Gastroesophageal sphincter (tissue), 3 donors: ENCODE results near the gene PEX3.

Experiments used
- CTCF ChIP-seq, 4 experiments: fragments of 200-600 bp in 2 of 4; fragments of 450-650 bp in 2 of 4; sonication (generic) in 1 of 4; IDR thresholded peaks; one replicate each; pipeline ENCODE4 v1.5.1; 2017 to 2019; ENCODE audit warnings: antibody characterized with exemption in 4 of 4, mild to moderate bottlenecking in 2 of 4, moderate library complexity in 2 of 4
- POLR2A ChIP-seq, 2 donors: fragments of 450-650 bp; IDR thresholded peaks; one replicate each; pipeline ENCODE4 v1.6.1; 2017; ENCODE audit warnings: antibody characterized with exemption in 2 of 2, mild to moderate bottlenecking in 2 of 2, moderate library complexity in 1 of 2
- POLR2AphosphoS5 ChIP-seq: sonication (generic); formaldehyde crosslinking; IDR thresholded peaks from one replicate; pipeline ENCODE4 v1.6.1; 2017; ENCODE audit warnings: antibody characterized with exemption

- no peak for TF ChIP-seq POLR2A (IDR thresholded peaks at IDR 0.05)
- TF ChIP-seq CTCF (IDR thresholded peaks at IDR 0.05) = no peak
- no peak for TF ChIP-seq POLR2AphosphoS5
Measured at GRCh38 chr6:143505111-143505510, 54.5 kb downstream of the PEX3 start.
